A673 (cell line): Measurements from ENCODE around the gene SRSF8.
"Not testable (repeated sequence)": the region's sequence is repeated elsewhere in the genome, so short reads cannot be mapped to it uniquely, and the experiment has no call there.

ENCODE experiments used
- EZH2 ChIP-seq: fragments of 200-600 bp; sonication (generic); IDR thresholded peaks from 2 replicates; pipeline ENCODE4 v1.6.1; 2017; ENCODE audit warnings: borderline replicate concordance, low read depth, mild to moderate bottlenecking, mixed read lengths, antibody characterized with exemption, low read length; ENCODE audit not compliant: poor library complexity, severe bottlenecking
- TF ChIP-seq, protein P1 (sequence below): fragments of 300-800, 200-600 bp; sonication (generic); conservative IDR thresholded peaks from 2 replicates; pipeline ENCODE4 v1.5.1; 2017; ENCODE audit warnings: low read depth, mild to moderate bottlenecking, antibody characterized with exemption, low read length, moderate library complexity, mixed read lengths

- TF ChIP-seq, protein P1, sequence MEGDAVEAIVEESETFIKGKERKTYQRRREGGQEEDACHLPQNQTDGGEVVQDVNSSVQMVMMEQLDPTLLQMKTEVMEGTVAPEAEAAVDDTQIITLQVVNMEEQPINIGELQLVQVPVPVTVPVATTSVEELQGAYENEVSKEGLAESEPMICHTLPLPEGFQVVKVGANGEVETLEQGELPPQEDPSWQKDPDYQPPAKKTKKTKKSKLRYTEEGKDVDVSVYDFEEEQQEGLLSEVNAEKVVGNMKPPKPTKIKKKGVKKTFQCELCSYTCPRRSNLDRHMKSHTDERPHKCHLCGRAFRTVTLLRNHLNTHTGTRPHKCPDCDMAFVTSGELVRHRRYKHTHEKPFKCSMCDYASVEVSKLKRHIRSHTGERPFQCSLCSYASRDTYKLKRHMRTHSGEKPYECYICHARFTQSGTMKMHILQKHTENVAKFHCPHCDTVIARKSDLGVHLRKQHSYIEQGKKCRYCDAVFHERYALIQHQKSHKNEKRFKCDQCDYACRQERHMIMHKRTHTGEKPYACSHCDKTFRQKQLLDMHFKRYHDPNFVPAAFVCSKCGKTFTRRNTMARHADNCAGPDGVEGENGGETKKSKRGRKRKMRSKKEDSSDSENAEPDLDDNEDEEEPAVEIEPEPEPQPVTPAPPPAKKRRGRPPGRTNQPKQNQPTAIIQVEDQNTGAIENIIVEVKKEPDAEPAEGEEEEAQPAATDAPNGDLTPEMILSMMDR = not testable (repeated sequence)
- TF ChIP-seq EZH2 = not testable (repeated sequence)
Observed at GRCh38 chr11:95037356-95038035, 29.2 kb upstream of the SRSF8 start.
